ENCODE measurements around the gene MTG2. TPM values are rescaled to one million over a fixed set of nuclear protein-coding genes. Genes with fewer than 3 reads are reported as not detected.
A peak's percentile ranks its signal among the peaks of the same experiment; 100 is the strongest.

The MTG2 gene
- total and polyA plus RNA-seq, 10 of the 15 experiments (the other 5 are each of a cell fraction or from before 2014, with no cell fraction given): 6.2 to 52.4 (median 34.3) TPM

DNA sequence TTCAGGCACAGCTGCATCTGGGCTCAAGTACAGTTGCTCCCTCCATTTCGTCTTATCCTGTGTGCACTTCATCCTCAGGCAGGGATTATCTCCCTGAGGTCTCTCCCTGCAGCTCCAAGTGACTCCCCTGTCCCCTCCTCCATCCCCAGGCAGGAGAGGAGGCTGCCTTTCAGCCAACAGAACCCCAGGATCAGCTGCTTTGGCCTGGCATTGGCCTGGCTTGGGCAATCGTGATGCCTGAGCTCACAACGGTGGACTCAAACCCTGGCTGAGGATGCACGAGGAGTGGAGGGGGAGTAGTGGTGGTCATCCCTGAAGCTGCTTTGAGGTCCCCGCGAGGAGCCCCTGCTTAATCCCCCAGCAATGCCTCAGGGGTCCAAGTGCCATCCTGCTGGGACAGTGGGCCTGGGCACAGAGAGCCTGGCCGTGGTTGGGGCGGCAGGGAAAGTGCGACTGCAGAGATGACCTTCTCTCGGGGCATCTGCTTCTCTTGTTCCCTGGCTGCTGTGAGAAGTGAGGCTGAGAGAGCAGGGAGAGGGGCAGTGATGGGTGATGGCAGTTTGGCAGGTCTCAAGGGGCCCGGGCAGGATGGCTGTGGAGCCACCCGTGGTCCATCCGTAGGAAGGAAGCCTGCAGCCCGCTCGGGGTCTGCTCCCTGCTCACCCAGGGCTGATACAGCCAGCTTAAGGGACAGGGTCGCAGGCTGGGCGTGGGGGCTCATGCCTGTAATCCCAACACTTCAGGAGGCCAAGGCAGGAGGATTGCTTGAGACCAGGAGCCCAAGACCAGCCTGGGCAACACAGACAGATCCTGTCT, 43.2 kb downstream of the MTG2 start (continued):
- no peak for TF ChIP-seq POLR2AphosphoS2 (IDR thresholded peaks at IDR 0.05; ENCODE audit: low read depth, low read length)
- TF ChIP-seq, protein P1, sequence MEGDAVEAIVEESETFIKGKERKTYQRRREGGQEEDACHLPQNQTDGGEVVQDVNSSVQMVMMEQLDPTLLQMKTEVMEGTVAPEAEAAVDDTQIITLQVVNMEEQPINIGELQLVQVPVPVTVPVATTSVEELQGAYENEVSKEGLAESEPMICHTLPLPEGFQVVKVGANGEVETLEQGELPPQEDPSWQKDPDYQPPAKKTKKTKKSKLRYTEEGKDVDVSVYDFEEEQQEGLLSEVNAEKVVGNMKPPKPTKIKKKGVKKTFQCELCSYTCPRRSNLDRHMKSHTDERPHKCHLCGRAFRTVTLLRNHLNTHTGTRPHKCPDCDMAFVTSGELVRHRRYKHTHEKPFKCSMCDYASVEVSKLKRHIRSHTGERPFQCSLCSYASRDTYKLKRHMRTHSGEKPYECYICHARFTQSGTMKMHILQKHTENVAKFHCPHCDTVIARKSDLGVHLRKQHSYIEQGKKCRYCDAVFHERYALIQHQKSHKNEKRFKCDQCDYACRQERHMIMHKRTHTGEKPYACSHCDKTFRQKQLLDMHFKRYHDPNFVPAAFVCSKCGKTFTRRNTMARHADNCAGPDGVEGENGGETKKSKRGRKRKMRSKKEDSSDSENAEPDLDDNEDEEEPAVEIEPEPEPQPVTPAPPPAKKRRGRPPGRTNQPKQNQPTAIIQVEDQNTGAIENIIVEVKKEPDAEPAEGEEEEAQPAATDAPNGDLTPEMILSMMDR (IDR thresholded peaks at IDR 0.05 in 2 of 3, conservative IDR thresholded peaks at IDR 0.05 in 1 of 3; ENCODE audit: control insufficient read depth in 2 of 3, extremely low read depth in 1 of 3, insufficient read depth in 1 of 3, low read depth in 3 of 3, low read length in 3 of 3): no peak
- no peak for TF ChIP-seq SP1 (IDR thresholded peaks at IDR 0.05; ENCODE audit: low read depth, low read length)

DNA sequence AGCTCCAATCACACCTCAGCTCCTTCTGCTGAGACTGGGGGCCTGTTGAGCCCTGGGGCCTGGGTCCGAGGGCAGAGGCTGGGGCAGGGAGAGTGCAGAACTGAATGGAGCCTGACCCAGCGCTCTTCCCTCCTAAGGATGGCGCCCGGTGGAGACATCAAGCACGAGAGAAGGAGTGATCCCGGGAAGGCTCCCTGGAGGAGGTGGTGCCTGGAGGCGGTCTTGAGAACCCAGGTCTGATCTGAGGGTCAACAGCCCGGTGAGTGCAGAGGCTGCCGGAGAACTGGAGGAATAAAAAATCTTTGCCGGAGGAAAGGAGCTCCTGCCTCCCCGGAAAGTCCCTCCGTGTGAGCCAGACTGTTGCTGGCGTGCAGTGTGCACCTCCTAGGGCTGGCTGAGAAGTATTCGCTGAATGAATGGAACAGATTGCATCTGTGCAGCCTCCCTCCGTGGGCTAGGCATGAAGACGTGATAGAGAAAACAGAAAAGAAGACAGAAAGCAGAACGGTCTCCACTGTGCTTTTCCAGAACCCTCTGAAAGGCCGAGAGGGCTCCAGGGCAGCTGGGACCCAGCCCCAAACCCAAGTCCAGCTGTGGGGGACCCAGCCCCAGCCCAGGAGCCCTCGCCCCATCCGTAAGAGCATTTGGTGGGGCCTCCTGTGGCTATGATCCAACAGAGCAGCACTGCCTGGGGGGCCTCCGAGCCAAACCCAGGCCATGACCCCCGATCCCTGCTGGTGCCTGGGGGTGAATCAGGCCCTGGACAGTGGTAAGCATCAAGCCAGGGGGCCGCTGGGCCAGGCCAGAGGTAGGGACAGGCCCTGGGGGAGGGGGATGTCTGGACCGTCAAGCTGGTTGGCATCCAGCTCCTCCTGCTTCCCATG, 44.1 kb downstream of the MTG2 start:
- no TSS peak for BruUV-seq (replicated peaks)
- no peak overlapping the region for H3K27ac ChIP-seq (ENCODE audit: control insufficient read depth, insufficient read depth)
- no peaks in the 10 kb centered on the region for H4K20me1 ChIP-seq (ENCODE audit: control insufficient read depth, insufficient read depth)
- TF ChIP-seq, protein P1 (IDR thresholded peaks at IDR 0.05 in 2 of 3, conservative IDR thresholded peaks at IDR 0.05 in 1 of 3; ENCODE audit: control insufficient read depth in 2 of 3, extremely low read depth in 1 of 3, insufficient read depth in 1 of 3, low read depth in 3 of 3, low read length in 3 of 3): 0 out of 6 replicates have a peak, but pooled peaks of 1 of the 3 experiments have one; percentile 8
- TF ChIP-seq YY1 (IDR thresholded peaks at IDR 0.05; ENCODE audit: low read depth, low read length): no peak
- ChIA-PET POLR2A (no interaction called here), SMC1A (ENCODE audit: uncharacterized antibody, unreplicated experiment) (interaction anchor here (0.7 kb wide), 1 partner anchor 13 kb away, joined by 3 read pairs; no protein-coding TSS in a partner anchor), RAD21 (ENCODE audit: unreplicated experiment) (no interaction called here), CTCF (no interaction called here)
- H3K4me2 ChIP-seq (ENCODE audit: control insufficient read depth, insufficient read depth): no peak overlapping the region
- no peaks in the 10 kb centered on the region; a peak in 2 of 4 replicates for H3K27me3 ChIP-seq (replicated peaks in 1 of 2; ENCODE audit: control insufficient read depth in 2 of 2, insufficient read depth in 2 of 2, low read length in 1 of 2)
- H3K4me1 ChIP-seq (ENCODE audit: control insufficient read depth, insufficient read depth, low read length): no peaks in the 10 kb centered on the region
- no peak overlapping the region for H3K9ac ChIP-seq (ENCODE audit: control insufficient read depth, insufficient read depth, low read length)
- no peak overlapping the region for H2AFZ ChIP-seq (ENCODE audit: control insufficient read depth, low read depth, low read length)
- ATAC-seq: peak; percentile 44
- H3K36me3 ChIP-seq (ENCODE audit: control insufficient read depth in 2 of 2, insufficient read depth in 2 of 2, low read length in 1 of 2): no peaks in the 10 kb centered on the region
- H3K9me3 ChIP-seq (replicated peaks; ENCODE audit: control insufficient read depth, insufficient read depth, low read length): no peaks in the 10 kb centered on the region; the same call in 2 of the 3 replicates
- in situ Hi-C loops (cut with MboI): no loop called here
- intact Hi-C loops (cut with micrococcal nuclease; ENCODE audit: unreplicated experiment): no loop called here
- H3K4me3 ChIP-seq: no peak overlapping the region
- FAIRE-seq: no peak
- WGBS (ENCODE audit: insufficient coverage, insufficient replicate concordance, low lambda C conversion rate, missing lambda C conversion rate): 43% methylated on average over 24 of the region's 24 CpGs
- no peaks in the 10 kb centered on the region for H3K79me2 ChIP-seq (ENCODE audit: control insufficient read depth, insufficient read depth, low read length)
- DNase-seq (ENCODE audit: low read depth, low spot score): no peak

All from GM12878 (cell line).